Measurements from ENCODE around the gene CXXC1. TPM values are rescaled to one million over a fixed set of nuclear protein-coding genes. Genes with fewer than 3 reads are reported as not detected.
A peak's percentile ranks its signal among the peaks of the same experiment; 100 is the strongest.

The CXXC1 gene
- total RNA-seq, 3 donors from 2014 or later (not counting 1 experiment from before 2014, with no cell fraction given) = 146 to 173 (median 153) TPM

GRCh38 chr18:50281972-50282520 lies 5.4 kb downstream of the CXXC1 start:
- Mint-ChIP-seq H3K36me3 (no peaks in the 10 kb centered on the region), H3K27me3 (ENCODE audit: low read depth in 2 of 2) (no peaks in the 10 kb centered on the region), H3K9me3 (no peaks in the 10 kb centered on the region), H3K27ac (peak overlapping the region; percentile 92 to 99), H3K4me1 (peaks cover 34 to 80% of the 10 kb centered on the region in 2 donors), H3K4me3 (peak overlapping the region; percentile 94)
- TF ChIP-seq CTCF (IDR thresholded peaks at IDR 0.05) = no peak
- peaks cover 30% of the 10 kb centered on the region for H3K36me3 ChIP-seq (ENCODE audit: control insufficient read depth, insufficient read depth, low read length)
- DNase-seq (no peak), ATAC-seq (no peak)
- peak overlapping the region; percentile 92 for H3K27ac ChIP-seq (ENCODE audit: low read length)
- WGBS (ENCODE audit: insufficient coverage) = 41% methylated on average over 35 of the region's 35 CpGs
- intact Hi-C loops (cut with micrococcal nuclease) = loop anchor here (1.0 to 10.0 kb wide), 5 partner anchors 16 to 790 kb away; partner anchors contain the start of genes ACAA2, CFAP53, ELAC1 and ME2
- H3K4me1 ChIP-seq (ENCODE audit: control insufficient read depth, insufficient read depth, low read length) = peaks cover 40% of the 10 kb centered on the region
- no peaks in the 10 kb centered on the region for H3K9me3 ChIP-seq (ENCODE audit: control insufficient read depth, insufficient read depth, low read length)
- no peaks in the 10 kb centered on the region for H3K27me3 ChIP-seq (ENCODE audit: control insufficient read depth, insufficient read depth, low read length)
- H3K4me3 ChIP-seq (ENCODE audit: low read length) = peak overlapping the region; percentile 89

GRCh38 chr18:50281295-50281971 lies 6.1 kb downstream of the CXXC1 start, which contains the start of gene MBD1:
TSS of gene MBD1 (minus strand) at chr18:50281523. CDS start at chr18:50279992, 1,531 bp downstream.
- peaks cover 28 to 74% of the 10 kb centered on the region in 2 donors for H3K4me1 Mint-ChIP-seq
- H3K4me3 Mint-ChIP-seq = peak within 1 kb of the TSS; percentile 94
- peak within 1 kb of the TSS; percentile 89 for H3K4me3 ChIP-seq (ENCODE audit: low read length)
- H3K27ac ChIP-seq (ENCODE audit: low read length) = peak within 1 kb of the TSS; percentile 92
- ATAC-seq (peak; percentile 92 to 96 (median 93)), DNase-seq (peak; percentile 94 to 100)
- no peaks in the 10 kb centered on the region for H3K27me3 ChIP-seq (ENCODE audit: control insufficient read depth, insufficient read depth, low read length)
- no peaks in the 10 kb centered on the region for H3K9me3 Mint-ChIP-seq
- TF ChIP-seq CTCF (IDR thresholded peaks at IDR 0.05) = peak; percentile 13
- no peaks in the 10 kb centered on the region for H3K36me3 Mint-ChIP-seq
- peaks cover 34% of the 10 kb centered on the region for H3K4me1 ChIP-seq (ENCODE audit: control insufficient read depth, insufficient read depth, low read length)
- H3K9me3 ChIP-seq (ENCODE audit: control insufficient read depth, insufficient read depth, low read length) = no peaks in the 10 kb centered on the region
- peak within 1 kb of the TSS; percentile 92 to 99 for H3K27ac Mint-ChIP-seq
- no peaks in the 10 kb centered on the region for H3K27me3 Mint-ChIP-seq (ENCODE audit: low read depth in 2 of 2)
- peaks cover 36% of the 10 kb centered on the region for H3K36me3 ChIP-seq (ENCODE audit: control insufficient read depth, insufficient read depth, low read length)
- under 1% methylated on average over 63 of the region's 63 CpGs for WGBS (ENCODE audit: insufficient coverage)
- intact Hi-C loops (cut with micrococcal nuclease) = loop anchor here (1.0 to 10.0 kb wide), 5 partner anchors 15 to 789 kb away; partner anchors contain the start of genes ACAA2, CFAP53, ELAC1 and ME2

GRCh38 chr18:50280707-50281294 lies 6.7 kb downstream of the CXXC1 start:
- TF ChIP-seq CTCF (IDR thresholded peaks at IDR 0.05) = no peak
- no peaks in the 10 kb centered on the region for H3K9me3 Mint-ChIP-seq
- peaks cover 27 to 69% of the 10 kb centered on the region in 2 donors for H3K4me1 Mint-ChIP-seq
- H3K4me3 ChIP-seq (ENCODE audit: low read length) = peak overlapping the region; percentile 89
- no peaks in the 10 kb centered on the region for H3K36me3 Mint-ChIP-seq
- 4% methylated on average over 16 of the region's 16 CpGs for WGBS (ENCODE audit: insufficient coverage)
- H3K27me3 Mint-ChIP-seq (ENCODE audit: low read depth in 2 of 2) = no peaks in the 10 kb centered on the region
- intact Hi-C loops (cut with micrococcal nuclease) = loop anchor here (1.0 to 10.0 kb wide), 5 partner anchors 14 to 788 kb away; partner anchors contain the start of genes ACAA2, CFAP53, ELAC1 and ME2
- peak overlapping the region; percentile 94 for H3K4me3 Mint-ChIP-seq
- peak overlapping the region; percentile 92 to 99 for H3K27ac Mint-ChIP-seq
- ATAC-seq (no peak), DNase-seq (no peak)
- H3K27ac ChIP-seq (ENCODE audit: low read length) = peak overlapping the region; percentile 92
- peaks cover 28% of the 10 kb centered on the region for H3K4me1 ChIP-seq (ENCODE audit: control insufficient read depth, insufficient read depth, low read length)
- H3K9me3 ChIP-seq (ENCODE audit: control insufficient read depth, insufficient read depth, low read length) = no peaks in the 10 kb centered on the region
- no peaks in the 10 kb centered on the region for H3K27me3 ChIP-seq (ENCODE audit: control insufficient read depth, insufficient read depth, low read length)
- peaks cover 42% of the 10 kb centered on the region for H3K36me3 ChIP-seq (ENCODE audit: control insufficient read depth, insufficient read depth, low read length)
